RWPE1 (cell line): ENCODE results near the gene GSC2.
A peak's percentile ranks its signal among the peaks of the same experiment; 100 is the strongest.

Source experiments
- CTCF ChIA-PET: fragments of 350-600 bp; sonication (Branson Sonifier 250); formaldehyde crosslinking; extraction: SDS; loops from one replicate; lab custom pipeline; 2021; lab: Yijun Ruan, JAX
- POLR2A ChIA-PET: fragments of 400-600 bp; formaldehyde crosslinking; extraction: SDS; loops from one replicate; lab custom pipeline; 2020; ENCODE audit warnings: antibody characterized with exemption; ENCODE audit not compliant: low non-redundant PET; lab: Yijun Ruan, JAX
- DNase-seq: peaks from one replicate; pipeline ENCODE4 v3.0.0; 2012; ENCODE audit warnings: low spot score
- H3K27ac ChIP-seq: fragments of 450-650 bp; 2 replicates; pipeline ENCODE4 v1.5.1; 2017
- TF ChIP-seq, protein P1 (sequence below): fragments of 450-650 bp; conservative IDR thresholded peaks from 2 replicates; pipeline ENCODE4 v1.5.1; 2017; ENCODE audit warnings: low read depth, mild to moderate bottlenecking

The GSC2 gene

DNA sequence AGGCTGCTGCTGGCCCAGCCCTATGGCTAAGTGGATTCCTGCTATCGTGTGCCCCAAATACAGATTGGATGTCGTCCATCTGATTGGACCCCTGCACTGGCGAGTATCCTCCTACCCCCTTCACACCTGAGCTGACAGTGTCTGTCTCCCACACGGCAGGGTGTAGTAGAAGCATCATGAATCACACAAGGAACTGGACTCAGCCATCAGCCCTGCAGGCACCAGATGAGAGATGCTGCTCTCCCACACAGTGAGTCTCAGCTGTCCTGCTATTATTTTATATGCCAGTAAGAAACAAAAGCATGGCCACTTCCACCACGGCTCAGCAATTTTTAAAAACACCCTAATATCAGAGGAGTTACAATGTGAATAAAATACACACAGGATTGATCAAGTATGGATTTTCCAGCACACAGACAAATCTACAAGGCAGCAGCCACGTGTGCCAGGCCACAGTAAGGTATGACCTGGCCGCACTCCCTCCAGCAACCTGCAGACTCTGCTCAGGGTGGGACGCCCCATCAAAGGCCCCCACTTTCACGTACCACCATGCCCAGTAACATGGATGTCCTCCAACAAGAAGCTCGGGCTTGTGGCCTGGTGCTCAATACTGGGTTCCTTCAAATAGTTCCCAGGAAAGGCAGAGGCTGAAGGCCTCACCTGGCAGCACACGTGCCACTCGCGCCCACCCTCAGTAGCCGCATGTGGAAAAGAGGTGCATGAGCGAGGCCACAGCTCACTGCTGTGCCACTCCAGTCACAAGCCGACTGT, 44.9 kb upstream of the GSC2 start:
- DNase-seq, result no peak
- CTCF ChIA-PET, result no interaction called here
- no peak overlapping the region for H3K27ac ChIP-seq
- TF ChIP-seq, protein P1, sequence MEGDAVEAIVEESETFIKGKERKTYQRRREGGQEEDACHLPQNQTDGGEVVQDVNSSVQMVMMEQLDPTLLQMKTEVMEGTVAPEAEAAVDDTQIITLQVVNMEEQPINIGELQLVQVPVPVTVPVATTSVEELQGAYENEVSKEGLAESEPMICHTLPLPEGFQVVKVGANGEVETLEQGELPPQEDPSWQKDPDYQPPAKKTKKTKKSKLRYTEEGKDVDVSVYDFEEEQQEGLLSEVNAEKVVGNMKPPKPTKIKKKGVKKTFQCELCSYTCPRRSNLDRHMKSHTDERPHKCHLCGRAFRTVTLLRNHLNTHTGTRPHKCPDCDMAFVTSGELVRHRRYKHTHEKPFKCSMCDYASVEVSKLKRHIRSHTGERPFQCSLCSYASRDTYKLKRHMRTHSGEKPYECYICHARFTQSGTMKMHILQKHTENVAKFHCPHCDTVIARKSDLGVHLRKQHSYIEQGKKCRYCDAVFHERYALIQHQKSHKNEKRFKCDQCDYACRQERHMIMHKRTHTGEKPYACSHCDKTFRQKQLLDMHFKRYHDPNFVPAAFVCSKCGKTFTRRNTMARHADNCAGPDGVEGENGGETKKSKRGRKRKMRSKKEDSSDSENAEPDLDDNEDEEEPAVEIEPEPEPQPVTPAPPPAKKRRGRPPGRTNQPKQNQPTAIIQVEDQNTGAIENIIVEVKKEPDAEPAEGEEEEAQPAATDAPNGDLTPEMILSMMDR, result no peak
- POLR2A ChIA-PET, result no interaction called here

GRCh38 chr22:19193879-19194278, 43.8 kb upstream of the GSC2 start:
- H3K27ac ChIP-seq, result no peak overlapping the region
- ChIA-PET CTCF (interaction anchor here (0.6 kb wide), 1 partner anchor 231 kb away, joined by 3 read pairs; no protein-coding TSS in a partner anchor), POLR2A (no interaction called here)
- TF ChIP-seq, protein P1, result no peak
- DNase-seq, result no peak

- TF ChIP-seq, protein P1, result no peak
- DNase-seq, result no peak
- ChIA-PET CTCF (no interaction called here), POLR2A (no interaction called here)
- H3K27ac ChIP-seq, result no peak overlapping the region
Observed at GRCh38 chr22:19187716-19188563, 37.8 kb upstream of the GSC2 start.

GRCh38 chr22:19184276-19184997, 34.3 kb upstream of the GSC2 start:
- ChIA-PET CTCF (interaction anchor here (0.6 kb wide), 1 partner anchor 427 kb away, joined by 4 read pairs; no protein-coding TSS in a partner anchor), POLR2A (no interaction called here)
- H3K27ac ChIP-seq, result peak overlapping the region; percentile 39
- no peak for DNase-seq
- TF ChIP-seq, protein P1, result no peak

DNA sequence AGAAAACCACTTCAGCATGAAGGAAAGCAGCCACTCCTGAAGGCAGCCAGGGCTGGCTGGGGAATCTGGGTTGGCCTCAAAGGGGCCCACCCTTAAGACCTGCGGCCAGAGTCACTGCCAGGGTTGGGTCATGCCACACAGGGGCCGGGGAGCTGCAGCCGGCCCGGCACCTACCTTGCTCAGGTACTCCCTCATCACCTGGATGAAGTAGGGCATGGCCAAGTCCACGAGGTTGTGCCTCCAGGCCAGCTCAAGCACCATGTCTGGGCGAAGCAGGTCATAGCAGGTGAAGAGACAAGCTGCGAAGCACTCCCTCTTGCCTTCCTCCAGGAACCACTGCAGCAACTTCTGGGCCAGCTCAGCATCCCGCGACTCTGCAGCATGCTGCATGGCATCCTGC, 33.1 kb upstream of the GSC2 start:
- CTCF ChIA-PET, result no interaction called here

More for the DNA sequence above, 33.1 kb upstream of the GSC2 start:
- POLR2A ChIA-PET, result no interaction called here
- H3K27ac ChIP-seq, result peak overlapping the region; percentile 96
- no peak for DNase-seq
- TF ChIP-seq, protein P1, result no peak
